ENCODE measurements around the gene BLVRA.
"Not testable (repeated sequence)": the region's sequence is repeated elsewhere in the genome, so short reads cannot be mapped to it uniquely, and the experiment has no call there.

Gene BLVRA

DNA sequence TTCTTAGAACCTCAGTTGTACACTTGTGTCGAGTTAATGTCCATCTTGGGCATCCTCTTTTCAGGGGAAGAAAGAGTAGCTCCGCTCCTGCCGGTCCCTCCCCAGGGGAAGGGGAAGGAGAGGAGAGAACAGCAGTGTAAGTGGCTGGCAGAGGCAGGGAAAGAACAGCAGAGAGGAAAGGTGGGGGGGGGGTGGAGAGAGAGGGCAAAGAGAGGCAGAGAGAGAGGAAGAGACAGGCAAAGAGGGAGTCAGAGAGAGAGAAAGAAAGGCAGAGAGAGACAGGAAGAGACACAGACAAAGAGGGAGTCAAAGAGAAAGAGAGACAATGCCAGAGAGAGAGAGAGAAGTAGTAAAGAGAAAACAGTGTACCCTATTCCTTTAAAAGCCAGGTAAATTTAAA is 56.9 kb downstream of the BLVRA start:
- Histone ChIP-seq H3K9ac (ENCODE audit: low read length in 2 of 2) (no peak overlapping the region), H3K4me1 (ENCODE audit: control insufficient read depth, insufficient read depth, low read length) (no peaks in the 10 kb centered on the region), H3K9me3 (ENCODE audit: control insufficient read depth in 2 of 2, low read length in 2 of 2) (no peaks in the 10 kb centered on the region), H3K27ac (ENCODE audit: low read length) (no peak overlapping the region), H3K36me3 (ENCODE audit: control insufficient read depth in 2 of 2, insufficient read depth in 2 of 2, low read length in 2 of 2) (no peaks in the 10 kb centered on the region), H3K4me3 (ENCODE audit: low read length in 2 of 2) (no peak overlapping the region), H3K27me3 (ENCODE audit: control insufficient read depth in 1 of 2, insufficient read depth in 2 of 2, low read length in 2 of 2) (peaks cover 4 to 5% of the 10 kb centered on the region in 2 donors)

DNA sequence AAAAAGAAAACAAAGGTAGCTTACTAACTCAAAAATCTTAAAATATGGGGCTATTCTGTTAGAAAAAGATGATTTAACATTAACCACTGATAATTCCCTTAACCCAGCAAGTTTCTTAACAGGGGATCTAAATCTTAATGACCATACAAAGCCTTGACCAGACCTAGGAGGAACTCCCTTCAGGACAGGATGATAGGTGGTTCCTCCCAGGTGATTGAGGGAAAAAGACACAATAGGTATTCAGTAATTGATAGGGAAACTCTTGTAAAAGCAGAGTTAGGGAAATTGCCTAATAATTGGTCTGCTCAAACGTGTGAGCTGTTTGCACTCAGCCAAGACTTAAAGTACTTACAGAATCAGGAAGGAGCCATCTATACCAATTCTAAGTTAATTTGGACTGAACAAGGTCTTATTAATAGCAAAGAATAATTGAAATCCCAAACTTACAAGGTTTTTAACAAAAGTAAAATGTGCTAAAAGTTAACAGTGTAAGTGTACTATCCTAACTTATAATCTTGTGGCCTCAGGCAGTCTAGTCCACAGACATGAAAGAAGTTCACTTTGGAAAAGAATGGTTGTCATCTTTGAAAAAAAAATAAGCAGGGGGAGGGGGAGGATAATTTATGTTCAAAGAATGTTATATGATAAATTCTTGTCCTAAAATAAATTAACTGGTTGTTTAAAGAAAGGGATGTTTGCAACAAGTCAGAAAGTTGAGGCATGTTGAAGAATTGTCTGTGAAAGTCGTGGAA is 57.7 kb downstream of the BLVRA start:
- not testable (repeated sequence) for H3K36me3 ChIP-seq (ENCODE audit: control insufficient read depth in 2 of 2, insufficient read depth in 2 of 2, low read length in 2 of 2); H3K27ac ChIP-seq (ENCODE audit: low read length); H3K27me3 ChIP-seq (ENCODE audit: control insufficient read depth in 1 of 2, insufficient read depth in 2 of 2, low read length in 2 of 2); H3K9me3 ChIP-seq (ENCODE audit: control insufficient read depth in 2 of 2, low read length in 2 of 2); H3K4me3 ChIP-seq (ENCODE audit: low read length in 2 of 2); H3K9ac ChIP-seq (ENCODE audit: low read length in 2 of 2); H3K4me1 ChIP-seq (ENCODE audit: control insufficient read depth, insufficient read depth, low read length)

DNA sequence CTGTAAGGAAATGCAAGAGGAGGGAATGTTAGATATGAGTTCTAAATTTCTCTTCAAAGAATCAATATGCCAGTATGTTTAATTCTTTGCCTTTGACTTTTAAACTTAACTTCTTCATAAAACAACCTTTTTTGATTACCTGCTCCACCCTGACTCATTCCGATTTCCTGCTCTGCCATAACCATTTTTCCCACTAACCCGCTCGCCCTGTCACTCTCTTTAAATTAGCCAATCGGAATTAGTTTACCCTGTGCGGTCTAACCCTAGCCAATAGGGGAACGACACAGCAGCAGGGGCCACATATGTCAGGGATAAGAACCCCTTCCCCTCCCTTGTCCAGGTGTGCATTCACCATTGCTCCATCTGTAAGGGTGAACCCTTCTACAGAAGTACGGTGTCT is 64.9 kb downstream of the BLVRA start:
- not testable (repeated sequence) for H3K27me3 ChIP-seq (ENCODE audit: control insufficient read depth in 1 of 2, insufficient read depth in 2 of 2, low read length in 2 of 2); H3K4me3 ChIP-seq (ENCODE audit: low read length in 2 of 2); H3K36me3 ChIP-seq (ENCODE audit: control insufficient read depth in 2 of 2, insufficient read depth in 2 of 2, low read length in 2 of 2); H3K9me3 ChIP-seq (ENCODE audit: control insufficient read depth in 2 of 2, low read length in 2 of 2); H3K9ac ChIP-seq (ENCODE audit: low read length in 2 of 2); H3K4me1 ChIP-seq (ENCODE audit: control insufficient read depth, insufficient read depth, low read length); H3K27ac ChIP-seq (ENCODE audit: low read length)

DNA sequence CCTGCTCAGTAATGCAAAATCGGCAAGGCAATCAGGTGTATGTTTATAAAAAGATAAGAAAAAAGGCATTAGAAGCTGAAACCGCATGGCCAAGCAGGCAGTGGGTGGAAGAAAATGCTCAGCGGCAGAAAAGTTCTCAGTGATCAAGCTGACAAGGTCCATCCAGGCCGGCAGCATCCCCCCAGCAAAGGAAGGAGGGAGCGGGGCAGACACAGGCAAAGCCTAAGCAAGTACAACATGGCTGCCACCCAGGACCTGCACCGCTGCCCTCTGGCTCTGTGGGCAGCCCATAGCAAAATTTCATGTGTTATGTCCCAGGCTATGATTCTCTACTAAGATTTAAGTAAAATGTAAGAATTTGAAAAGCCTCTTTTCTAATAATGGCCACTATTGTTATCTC is 65.5 kb downstream of the BLVRA start:
- H3K27me3 ChIP-seq (ENCODE audit: control insufficient read depth in 1 of 2, insufficient read depth in 2 of 2, low read length in 2 of 2): peaks cover 2 to 5% of the 10 kb centered on the region in 2 donors
- no peaks in the 10 kb centered on the region for H3K9me3 ChIP-seq (ENCODE audit: control insufficient read depth in 2 of 2, low read length in 2 of 2)
- no peak overlapping the region for H3K27ac ChIP-seq (ENCODE audit: low read length)
- H3K4me3 ChIP-seq (ENCODE audit: low read length in 2 of 2): no peak overlapping the region
- no peak overlapping the region for H3K9ac ChIP-seq (ENCODE audit: low read length in 2 of 2)
- H3K36me3 ChIP-seq (ENCODE audit: control insufficient read depth in 2 of 2, insufficient read depth in 2 of 2, low read length in 2 of 2): no peaks in the 10 kb centered on the region
- H3K4me1 ChIP-seq (ENCODE audit: control insufficient read depth, insufficient read depth, low read length): no peaks in the 10 kb centered on the region

DNA sequence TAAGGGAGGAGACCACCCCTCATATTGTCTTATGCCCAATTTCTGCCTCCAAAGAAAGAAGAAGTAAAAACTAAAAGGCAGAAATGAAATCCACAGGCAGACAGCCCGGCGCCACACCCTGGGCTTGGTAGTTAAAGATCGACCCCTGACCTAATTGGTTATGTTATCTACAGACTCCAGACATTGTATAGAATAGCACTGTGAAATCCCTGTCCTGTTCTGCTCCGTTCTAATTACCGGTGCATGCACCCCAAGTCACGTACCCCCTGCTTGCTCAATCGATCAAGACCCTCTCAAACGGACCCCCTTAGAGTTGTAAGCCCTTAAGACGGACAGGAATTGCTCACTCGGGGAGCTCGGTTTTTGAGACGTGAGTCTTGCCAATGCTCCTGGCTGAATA is 66.0 kb downstream of the BLVRA start:
- H3K9me3 ChIP-seq (ENCODE audit: control insufficient read depth in 2 of 2, low read length in 2 of 2); H3K4me3 ChIP-seq (ENCODE audit: low read length in 2 of 2); H3K27ac ChIP-seq (ENCODE audit: low read length); H3K4me1 ChIP-seq (ENCODE audit: control insufficient read depth, insufficient read depth, low read length); H3K27me3 ChIP-seq (ENCODE audit: control insufficient read depth in 1 of 2, insufficient read depth in 2 of 2, low read length in 2 of 2); H3K36me3 ChIP-seq (ENCODE audit: control insufficient read depth in 2 of 2, insufficient read depth in 2 of 2, low read length in 2 of 2); H3K9ac ChIP-seq (ENCODE audit: low read length in 2 of 2): not testable (repeated sequence)

DNA sequence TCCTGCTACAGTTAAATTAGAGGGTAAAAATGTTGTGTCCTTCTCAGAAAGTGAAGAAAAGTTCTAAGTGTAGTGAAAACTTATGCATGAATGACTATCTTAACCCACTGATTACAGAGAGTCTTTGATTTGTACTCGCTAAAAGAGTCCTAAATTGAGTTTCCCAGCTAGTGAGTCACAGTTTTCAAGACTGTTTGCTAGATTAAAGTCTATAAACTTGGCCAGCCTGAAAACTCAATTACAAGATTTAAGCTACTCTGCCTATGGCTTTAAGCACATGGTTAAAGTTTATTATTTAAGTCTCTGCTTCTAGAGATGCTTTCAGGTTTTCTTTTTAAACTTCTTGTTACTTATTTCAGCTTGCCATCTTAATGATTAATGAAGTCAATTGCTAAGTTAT is 66.5 kb downstream of the BLVRA start:
- H3K27me3 ChIP-seq (ENCODE audit: control insufficient read depth in 1 of 2, insufficient read depth in 2 of 2, low read length in 2 of 2): peaks cover 2 to 5% of the 10 kb centered on the region in 2 donors
- no peaks in the 10 kb centered on the region for H3K4me1 ChIP-seq (ENCODE audit: control insufficient read depth, insufficient read depth, low read length)
- H3K4me3 ChIP-seq (ENCODE audit: low read length in 2 of 2): no peak overlapping the region
- no peak overlapping the region for H3K27ac ChIP-seq (ENCODE audit: low read length)
- H3K9ac ChIP-seq (ENCODE audit: low read length in 2 of 2): no peak overlapping the region
- H3K36me3 ChIP-seq (ENCODE audit: control insufficient read depth in 2 of 2, insufficient read depth in 2 of 2, low read length in 2 of 2): no peaks in the 10 kb centered on the region
- H3K9me3 ChIP-seq (ENCODE audit: control insufficient read depth in 2 of 2, low read length in 2 of 2): no peaks in the 10 kb centered on the region

DNA sequence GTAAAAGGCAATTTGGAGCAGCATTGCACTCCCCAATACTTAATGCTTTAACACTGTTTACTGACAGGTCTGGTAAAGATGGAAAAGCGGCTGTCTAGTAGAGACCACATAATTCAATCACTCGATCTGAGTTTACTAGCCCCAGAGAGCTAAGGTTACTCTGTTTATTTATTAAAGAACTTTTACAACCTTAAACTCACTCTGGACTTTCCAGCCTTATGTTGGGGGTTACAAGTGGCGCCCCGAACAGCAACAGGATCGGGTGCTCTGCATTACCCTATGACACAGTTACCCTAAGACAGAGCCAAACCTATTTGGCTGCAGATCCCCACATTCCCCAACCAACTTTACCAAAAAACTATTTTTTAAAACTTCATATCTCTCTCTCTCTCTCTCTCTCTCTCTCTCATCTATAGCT is 66.9 kb downstream of the BLVRA start:
- Histone ChIP-seq H3K4me1 (ENCODE audit: control insufficient read depth, insufficient read depth, low read length) (no peaks in the 10 kb centered on the region), H3K9ac (ENCODE audit: low read length in 2 of 2) (no peak overlapping the region), H3K27me3 (ENCODE audit: control insufficient read depth in 1 of 2, insufficient read depth in 2 of 2, low read length in 2 of 2) (peaks cover 2 to 5% of the 10 kb centered on the region in 2 donors), H3K36me3 (ENCODE audit: control insufficient read depth in 2 of 2, insufficient read depth in 2 of 2, low read length in 2 of 2) (no peaks in the 10 kb centered on the region), H3K9me3 (ENCODE audit: control insufficient read depth in 2 of 2, low read length in 2 of 2) (no peaks in the 10 kb centered on the region), H3K27ac (ENCODE audit: low read length) (no peak overlapping the region), H3K4me3 (ENCODE audit: low read length in 2 of 2) (no peak overlapping the region)

DNA sequence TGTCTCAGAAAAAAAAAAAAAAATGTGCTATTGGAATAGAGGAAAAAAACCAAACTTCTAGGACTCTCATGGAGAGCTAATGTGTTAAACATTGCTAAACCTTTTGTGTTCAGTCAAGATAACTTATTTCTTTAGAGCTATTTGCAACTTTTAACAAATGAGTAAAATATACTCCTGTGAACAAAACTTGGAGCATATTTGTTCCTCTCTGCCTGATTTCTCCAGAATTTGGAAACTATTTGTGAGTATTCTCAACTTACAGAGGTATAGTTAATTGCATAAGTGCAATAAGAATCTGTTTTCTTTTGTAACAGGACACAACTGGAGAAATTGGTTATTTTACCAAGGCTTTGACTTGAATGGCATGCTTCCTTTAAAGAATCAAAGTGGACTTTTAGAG is 72.4 kb downstream of the BLVRA start:
- H3K9me3 ChIP-seq (ENCODE audit: control insufficient read depth in 2 of 2, low read length in 2 of 2); H3K27ac ChIP-seq (ENCODE audit: low read length); H3K4me1 ChIP-seq (ENCODE audit: control insufficient read depth, insufficient read depth, low read length); H3K36me3 ChIP-seq (ENCODE audit: control insufficient read depth in 2 of 2, insufficient read depth in 2 of 2, low read length in 2 of 2); H3K9ac ChIP-seq (ENCODE audit: low read length in 2 of 2); H3K4me3 ChIP-seq (ENCODE audit: low read length in 2 of 2); H3K27me3 ChIP-seq (ENCODE audit: control insufficient read depth in 1 of 2, insufficient read depth in 2 of 2, low read length in 2 of 2): not testable (repeated sequence)

DNA sequence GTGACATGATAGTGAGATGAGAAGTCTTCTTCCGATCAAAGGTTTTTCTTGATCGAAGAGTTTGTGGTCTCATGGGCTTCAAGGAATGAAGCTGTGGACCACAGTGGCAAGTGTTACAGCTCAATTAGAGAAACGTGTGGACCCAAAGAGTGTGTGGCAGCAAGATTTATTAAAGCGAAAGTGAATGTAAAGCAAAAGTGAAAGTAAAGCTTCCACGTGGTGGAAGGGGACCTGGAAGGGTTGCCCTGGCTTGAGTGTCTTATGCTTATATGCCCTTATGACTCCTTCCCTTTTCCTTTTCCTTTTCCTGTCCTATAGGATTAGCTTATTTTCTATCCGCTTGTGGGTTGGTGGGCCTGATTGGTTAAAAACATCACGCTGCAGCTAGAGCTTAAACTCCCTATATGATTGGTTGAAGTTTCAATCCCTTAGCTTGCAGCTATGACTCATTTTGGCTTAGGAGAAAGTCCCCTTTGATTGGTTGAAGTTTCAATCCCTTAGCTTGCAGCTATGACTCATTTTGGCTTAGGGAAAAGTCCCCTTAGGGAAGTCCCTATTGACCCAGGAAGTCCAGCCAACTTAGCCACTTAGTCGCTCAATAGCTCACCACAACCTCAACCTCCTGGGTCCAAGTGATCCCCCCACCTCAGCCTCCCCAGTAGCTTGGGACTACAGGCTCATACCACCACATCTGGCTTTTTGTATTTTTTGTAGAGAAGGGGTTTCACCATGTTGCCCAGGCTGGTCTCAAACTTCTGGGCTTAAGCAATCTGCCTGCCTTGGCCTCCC is 76.2 kb downstream of the BLVRA start:
- H3K4me1 ChIP-seq (ENCODE audit: control insufficient read depth, insufficient read depth, low read length): peaks cover 9% of the 10 kb centered on the region
- no peaks in the 10 kb centered on the region for H3K27me3 ChIP-seq (ENCODE audit: control insufficient read depth in 1 of 2, insufficient read depth in 2 of 2, low read length in 2 of 2)
- H3K9ac ChIP-seq (ENCODE audit: low read length in 2 of 2): no peak overlapping the region
- H3K36me3 ChIP-seq (ENCODE audit: control insufficient read depth in 2 of 2, insufficient read depth in 2 of 2, low read length in 2 of 2): no peaks in the 10 kb centered on the region
- peak overlapping the region in 1 of 2 donors; percentile 57 for H3K4me3 ChIP-seq (ENCODE audit: low read length in 2 of 2)
- no peaks in the 10 kb centered on the region for H3K9me3 ChIP-seq (ENCODE audit: control insufficient read depth in 2 of 2, low read length in 2 of 2)
- no peak overlapping the region for H3K27ac ChIP-seq (ENCODE audit: low read length)

DNA sequence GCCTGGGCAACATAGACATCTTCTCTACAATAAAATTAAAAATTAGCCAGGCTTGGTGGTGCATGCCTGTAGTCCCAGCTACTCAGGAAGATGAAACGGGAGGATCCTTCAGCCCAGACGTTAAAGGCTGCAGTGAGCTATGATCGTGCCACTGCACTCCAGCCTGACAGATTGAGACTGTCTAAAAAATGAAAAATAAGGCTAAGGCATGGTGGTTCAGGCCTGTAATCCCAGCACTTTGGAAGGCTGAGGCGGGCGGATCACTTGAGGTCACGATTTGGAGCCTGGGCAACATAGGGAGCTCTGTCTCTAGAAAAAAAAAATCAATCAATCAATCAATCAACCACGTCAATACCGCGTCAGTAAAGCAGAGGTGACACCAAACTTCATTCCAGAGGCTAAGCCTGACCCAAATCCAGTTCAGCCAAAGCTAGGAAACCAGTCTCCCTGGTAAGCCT is 79.8 kb downstream of the BLVRA start:
- Histone ChIP-seq H3K27ac (ENCODE audit: low read length) (no peak overlapping the region), H3K36me3 (ENCODE audit: control insufficient read depth in 2 of 2, insufficient read depth in 2 of 2, low read length in 2 of 2) (no peaks in the 10 kb centered on the region), H3K9me3 (ENCODE audit: control insufficient read depth in 2 of 2, low read length in 2 of 2) (no peaks in the 10 kb centered on the region), H3K9ac (ENCODE audit: low read length in 2 of 2) (peak overlapping the region; percentile 39 to 68), H3K4me1 (ENCODE audit: control insufficient read depth, insufficient read depth, low read length) (peaks cover 9% of the 10 kb centered on the region), H3K27me3 (ENCODE audit: control insufficient read depth in 1 of 2, insufficient read depth in 2 of 2, low read length in 2 of 2) (no peaks in the 10 kb centered on the region), H3K4me3 (ENCODE audit: low read length in 2 of 2) (peak overlapping the region in 1 of 2 donors; percentile 66)

DNA sequence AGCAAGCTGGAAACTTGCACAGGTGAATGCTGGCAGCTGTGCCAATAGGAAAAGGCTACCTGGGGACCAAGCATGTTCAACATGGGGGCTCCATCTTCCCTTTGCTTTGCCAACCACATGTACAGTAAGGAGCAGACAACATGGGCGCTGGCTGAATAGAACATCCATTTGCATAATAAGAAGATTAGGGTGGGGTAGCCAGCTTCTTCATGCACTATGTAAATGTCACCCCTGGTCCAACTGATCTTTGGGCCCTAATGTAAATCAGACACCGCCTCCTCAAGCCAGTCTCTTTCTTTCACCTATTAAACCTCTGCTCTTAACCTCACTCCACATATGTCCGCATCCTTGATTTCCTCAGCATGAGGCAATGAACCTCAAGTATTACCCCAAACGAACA is 84.8 kb downstream of the BLVRA start:
- H3K36me3 ChIP-seq (ENCODE audit: control insufficient read depth in 2 of 2, insufficient read depth in 2 of 2, low read length in 2 of 2): no peaks in the 10 kb centered on the region
- no peak overlapping the region for H3K27ac ChIP-seq (ENCODE audit: low read length)
- peaks cover 8% of the 10 kb centered on the region for H3K4me1 ChIP-seq (ENCODE audit: control insufficient read depth, insufficient read depth, low read length)
- no peak overlapping the region for H3K4me3 ChIP-seq (ENCODE audit: low read length in 2 of 2)
- H3K27me3 ChIP-seq (ENCODE audit: control insufficient read depth in 1 of 2, insufficient read depth in 2 of 2, low read length in 2 of 2): no peaks in the 10 kb centered on the region
- no peak overlapping the region for H3K9ac ChIP-seq (ENCODE audit: low read length in 2 of 2)
- H3K9me3 ChIP-seq (ENCODE audit: control insufficient read depth in 2 of 2, low read length in 2 of 2): no peaks in the 10 kb centered on the region
